ENCODE data around the gene IFT80. TPM values are rescaled to one million over a fixed set of nuclear protein-coding genes. Genes with fewer than 3 reads are reported as not detected.

The IFT80 gene
- polyA plus RNA-seq, 1 of the 3 experiments (the other 2 are of a cell fraction), result 10.5 TPM

- DNase-seq, result no peak
- Histone ChIP-seq H2AFZ (ENCODE audit: low read depth) (peak overlapping the region; percentile 29; the same call in 1 of the 2 replicates), H3K9ac (peak overlapping the region; percentile 50; the same call in 1 of the 2 replicates), H3K4me2 (peak overlapping the region; percentile 55; the same call in 1 of the 2 replicates), H3K27me3 (ENCODE audit: insufficient read depth) (no peaks in the 10 kb centered on the region), H3F3A (replicated peaks; ENCODE audit: insufficient read depth) (peaks cover 20% of the 10 kb centered on the region), H3K36me3 (replicated peaks in 1 of 2; ENCODE audit: control insufficient read depth in 1 of 2, insufficient read depth in 2 of 2, low read length in 1 of 2) (peaks cover 0 to 17% of the 10 kb centered on the region in 2 experiments), H4K20me1 (ENCODE audit: insufficient read depth) (no peaks in the 10 kb centered on the region), H3K9me2 (no peaks in the 10 kb centered on the region; the same call in 1 of the 2 replicates), H3K9me3 (no peaks in the 10 kb centered on the region), H3K4me1 (ENCODE audit: control insufficient read depth in 1 of 2, insufficient read depth in 2 of 2, low read depth in 1 of 2, low read length in 1 of 2) (peaks cover 3 to 5% of the 10 kb centered on the region in 2 experiments; a peak in 2 of 4 replicates), H3K79me2 (ENCODE audit: insufficient read depth) (no peaks in the 10 kb centered on the region), H3K4me3 (ENCODE audit: low read depth in 2 of 2, low read length in 1 of 2) (no peak overlapping the region), H3K27ac (ENCODE audit: low read depth in 2 of 2, low read length in 1 of 2) (peak overlapping the region in 1 of 2 experiments; percentile 92; a peak in 3 of 4 replicates)
- no peak for TF ChIP-seq MEF2A (IDR thresholded peaks at IDR 0.05; ENCODE audit: borderline replicate concordance, low read depth)
- no peak for TF ChIP-seq RXRA (IDR thresholded peaks at IDR 0.05; ENCODE audit: borderline replicate concordance, low read depth)
- TF ChIP-seq ELF1 (IDR thresholded peaks at IDR 0.05), result no peak
- TF ChIP-seq TEAD4 (IDR thresholded peaks at IDR 0.05; ENCODE audit: borderline replicate concordance, insufficient read depth), result no peak
- no peak for TF ChIP-seq IRF3 (IDR thresholded peaks at IDR 0.05; ENCODE audit: low read depth, low read length)
- TF ChIP-seq USF1 (IDR thresholded peaks at IDR 0.05; ENCODE audit: borderline replicate concordance, low read depth), result no peak
- no peak for TF ChIP-seq NRF1 (IDR thresholded peaks at IDR 0.05; ENCODE audit: low read depth, low read length)
- TF ChIP-seq JUND (IDR thresholded peaks at IDR 0.05), result no peak
- TF ChIP-seq FOXM1 (IDR thresholded peaks at IDR 0.05; ENCODE audit: low read depth), result no peak
- no peak for TF ChIP-seq SMC3 (IDR thresholded peaks at IDR 0.05; ENCODE audit: low read depth, low read length)
- ChIA-PET CTCF (interaction anchor here (0.9 to 1.6 kb wide), 3 partner anchors 37 to 167 kb away, joined by 3 to 6 read pairs (median 3); no protein-coding TSS in a partner anchor), POLR2A (no interaction called here)
Measured at GRCh38 chr3:160330690-160331089, 68.3 kb downstream of the IFT80 start.

- H3F3A ChIP-seq (replicated peaks; ENCODE audit: insufficient read depth), result peaks cover 20% of the 10 kb centered on the region
- H4K20me1 ChIP-seq (ENCODE audit: insufficient read depth), result no peaks in the 10 kb centered on the region
- H3K79me2 ChIP-seq (ENCODE audit: insufficient read depth), result no peaks in the 10 kb centered on the region
- no peaks in the 10 kb centered on the region for H3K9me3 ChIP-seq
- H3K36me3 ChIP-seq (replicated peaks in 1 of 2; ENCODE audit: control insufficient read depth in 1 of 2, insufficient read depth in 2 of 2, low read length in 1 of 2), result peaks cover 0 to 17% of the 10 kb centered on the region in 2 experiments
- ChIA-PET CTCF (interaction anchor here (0.9 to 1.6 kb wide), 3 partner anchors 37 to 167 kb away, joined by 3 to 6 read pairs (median 3); no protein-coding TSS in a partner anchor), POLR2A (no interaction called here)
- H3K27ac ChIP-seq (ENCODE audit: low read depth in 2 of 2, low read length in 1 of 2), result peak overlapping the region; percentile 8 to 92
- no peak for DNase-seq
- H3K9ac ChIP-seq, result no peak overlapping the region
- H3K4me3 ChIP-seq (ENCODE audit: low read depth in 2 of 2, low read length in 1 of 2), result no peak overlapping the region
- H3K4me2 ChIP-seq, result 0 out of 2 replicates have a peak overlapping the region, but pooled peaks have one; percentile 55
- TF ChIP-seq JUND (IDR thresholded peaks at IDR 0.05) (no peak), ELF1 (IDR thresholded peaks at IDR 0.05) (no peak), RXRA (IDR thresholded peaks at IDR 0.05; ENCODE audit: borderline replicate concordance, low read depth) (no peak), RCOR1 (IDR thresholded peaks at IDR 0.05; ENCODE audit: low read length) (no peak), PBX3 (IDR thresholded peaks at IDR 0.05) (no peak), FOXJ3 (CRISPR knock-in tag; IDR thresholded peaks at IDR 0.05) (no peak), USF2 (IDR thresholded peaks at IDR 0.05; ENCODE audit: borderline replicate concordance, low read depth, low read length) (no peak), ZBTB33 (IDR thresholded peaks at IDR 0.05; ENCODE audit: borderline replicate concordance, low read depth) (no peak), TAF1 (IDR thresholded peaks at IDR 0.05; ENCODE audit: borderline replicate concordance, low read depth, low read length) (no peak), RAD21 (IDR thresholded peaks at IDR 0.05; ENCODE audit: low read length) (no peak), EP300 (IDR thresholded peaks at IDR 0.05; ENCODE audit: borderline replicate concordance in 1 of 2, low read depth in 1 of 2, low read length in 1 of 2) (no peak), SMC3 (IDR thresholded peaks at IDR 0.05; ENCODE audit: low read depth, low read length) (no peak)
- no peaks in the 10 kb centered on the region; the same call in 1 of the 2 replicates for H3K9me2 ChIP-seq
- no peaks in the 10 kb centered on the region for H3K27me3 ChIP-seq (ENCODE audit: insufficient read depth)
- WGBS (ENCODE audit: low lambda C conversion rate), result 85% methylated on average over 1 of the region's 1 CpG
- H3K4me1 ChIP-seq (ENCODE audit: control insufficient read depth in 1 of 2, insufficient read depth in 2 of 2, low read depth in 1 of 2, low read length in 1 of 2), result peaks cover 3 to 5% of the 10 kb centered on the region in 2 experiments; a peak in 2 of 4 replicates
- H2AFZ ChIP-seq (ENCODE audit: low read depth), result no peak overlapping the region
Measured at GRCh38 chr3:160330109-160330508, 68.9 kb downstream of the IFT80 start.
